Uterus (tissue), 2 donors: Measurements from ENCODE around the gene IQSEC3.
"Not testable (repeated sequence)": the region's sequence is repeated elsewhere in the genome, so short reads cannot be mapped to it uniquely, and the experiment has no call there.

Experiments
- CTCF ChIP-seq, 4 experiments: fragments of 200-600 bp in 2 of 4; fragments of 450-650 bp in 2 of 4; sonication (generic) in 2 of 4; IDR thresholded peaks; one replicate each; pipeline ENCODE4 v1.5.1; 2016 to 2019; ENCODE audit warnings: antibody characterized with exemption in 4 of 4, mild to moderate bottlenecking in 2 of 4, moderate library complexity in 1 of 4
- POLR2A ChIP-seq, 2 donors: fragments of 450-650 bp; IDR thresholded peaks; one replicate each; pipeline ENCODE4 v1.6.1; 2016; ENCODE audit warnings: antibody characterized with exemption in 2 of 2, mild to moderate bottlenecking in 1 of 2, moderate library complexity in 1 of 2

- TF ChIP-seq CTCF, POLR2A (IDR thresholded peaks at IDR 0.05): not testable (repeated sequence)
These were observed 67.2 kb downstream of the IQSEC3 start for GRCh38 chr12:133616-134232.
